Breast epithelium (tissue), 3 donors: ENCODE data around the gene SIN3A.

Source experiments
- POLR2A ChIP-seq: fragments of 450-650 bp; IDR thresholded peaks from one replicate; pipeline ENCODE4 v1.6.1; 2016; ENCODE audit warnings: antibody characterized with exemption, mild to moderate bottlenecking, moderate library complexity
- TF ChIP-seq, protein P1 (sequence below), 3 donors: fragments of 450-650 bp; IDR thresholded peaks; one replicate each; pipeline ENCODE4 v1.5.1; 2016 to 2017; ENCODE audit warnings: antibody characterized with exemption in 3 of 3, mild to moderate bottlenecking in 3 of 3, moderate library complexity in 3 of 3

DNA sequence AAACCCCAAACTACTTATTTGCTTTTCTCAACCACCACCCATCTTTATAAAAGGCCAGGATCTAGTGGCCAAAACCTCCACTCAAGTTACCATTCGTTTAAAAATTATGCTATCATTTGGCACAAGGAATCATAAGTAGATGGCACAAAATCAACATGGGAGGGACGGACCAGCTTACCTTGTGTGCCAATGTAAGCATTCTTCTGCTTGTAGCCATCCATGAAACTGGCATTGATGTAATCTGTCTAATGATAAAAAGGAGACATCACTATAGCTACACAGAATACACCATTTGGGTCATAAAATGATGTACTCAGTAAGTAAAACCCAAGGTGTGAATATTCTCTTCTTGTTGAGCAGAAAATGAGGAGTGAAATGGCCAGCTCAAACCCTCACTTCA lies 28.2 kb upstream of the SIN3A start:
- TF ChIP-seq POLR2A, result no peak
- TF ChIP-seq, protein P1, sequence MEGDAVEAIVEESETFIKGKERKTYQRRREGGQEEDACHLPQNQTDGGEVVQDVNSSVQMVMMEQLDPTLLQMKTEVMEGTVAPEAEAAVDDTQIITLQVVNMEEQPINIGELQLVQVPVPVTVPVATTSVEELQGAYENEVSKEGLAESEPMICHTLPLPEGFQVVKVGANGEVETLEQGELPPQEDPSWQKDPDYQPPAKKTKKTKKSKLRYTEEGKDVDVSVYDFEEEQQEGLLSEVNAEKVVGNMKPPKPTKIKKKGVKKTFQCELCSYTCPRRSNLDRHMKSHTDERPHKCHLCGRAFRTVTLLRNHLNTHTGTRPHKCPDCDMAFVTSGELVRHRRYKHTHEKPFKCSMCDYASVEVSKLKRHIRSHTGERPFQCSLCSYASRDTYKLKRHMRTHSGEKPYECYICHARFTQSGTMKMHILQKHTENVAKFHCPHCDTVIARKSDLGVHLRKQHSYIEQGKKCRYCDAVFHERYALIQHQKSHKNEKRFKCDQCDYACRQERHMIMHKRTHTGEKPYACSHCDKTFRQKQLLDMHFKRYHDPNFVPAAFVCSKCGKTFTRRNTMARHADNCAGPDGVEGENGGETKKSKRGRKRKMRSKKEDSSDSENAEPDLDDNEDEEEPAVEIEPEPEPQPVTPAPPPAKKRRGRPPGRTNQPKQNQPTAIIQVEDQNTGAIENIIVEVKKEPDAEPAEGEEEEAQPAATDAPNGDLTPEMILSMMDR (IDR thresholded peaks at IDR 0.05), result no peak
